ENCODE data around the gene EXOC6. TPM values are rescaled to one million over a fixed set of nuclear protein-coding genes. Genes with fewer than 3 reads are reported as not detected.

EXOC6 gene
- total RNA-seq, 1 experiment from 2014 or later = 12.9 TPM

DNA sequence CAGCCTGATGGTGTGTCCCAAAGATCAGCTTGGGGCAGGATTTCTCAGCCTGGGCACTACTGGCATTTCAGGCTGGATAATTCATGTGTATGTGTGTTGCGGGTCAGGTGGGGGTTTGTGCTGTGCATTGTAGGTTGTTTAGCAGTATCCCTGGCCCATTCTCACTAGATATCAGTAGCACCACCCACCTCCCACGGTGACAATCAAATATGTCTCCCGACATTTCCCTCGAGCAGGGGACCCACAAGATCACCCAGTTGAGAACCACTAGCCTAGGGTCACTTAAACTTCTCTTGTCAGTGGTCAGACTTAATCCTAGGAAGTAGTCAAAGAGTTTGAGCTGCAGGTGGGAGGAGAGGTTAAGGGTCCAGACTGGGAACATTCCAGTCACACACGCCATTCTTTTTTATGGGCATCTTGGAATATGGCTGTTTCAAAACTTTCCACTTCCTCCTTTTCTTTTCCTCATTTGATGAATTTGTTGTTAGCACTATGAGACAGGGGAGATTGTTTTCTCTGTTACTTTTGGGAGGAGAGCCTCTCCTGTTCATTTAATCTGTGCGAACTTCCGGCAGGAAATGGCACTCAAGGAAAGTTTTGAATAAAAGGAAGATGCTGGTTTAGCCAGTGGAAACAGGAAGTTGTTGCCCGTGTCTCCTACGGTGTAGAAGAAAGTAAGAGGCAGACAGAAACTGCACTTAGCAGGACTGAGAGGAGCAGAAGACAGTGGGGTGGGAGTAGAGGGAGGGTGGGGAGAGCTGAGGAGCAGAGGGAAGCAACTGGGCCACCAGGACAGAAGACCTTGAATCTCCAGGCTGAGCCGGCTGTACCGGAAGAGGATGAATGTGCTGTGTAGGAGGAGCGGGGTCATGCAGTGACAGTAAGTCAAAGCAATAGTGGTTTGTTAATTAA, 17.6 kb upstream of the EXOC6 start:
- no peaks in the 10 kb centered on the region for H3K4me1 ChIP-seq (ENCODE audit: control insufficient read depth in 1 of 2, insufficient read depth in 2 of 2, low read length in 2 of 2)
- no peak overlapping the region for H3K9ac ChIP-seq (ENCODE audit: low read length)
- H3K9me3 ChIP-seq (ENCODE audit: control insufficient read depth in 1 of 2, insufficient read depth in 1 of 2, low read depth in 1 of 2, low read length in 2 of 2) = no peaks in the 10 kb centered on the region
- H3K4me2 ChIP-seq (ENCODE audit: low read length) = no peak overlapping the region
- no peak overlapping the region for H3K4me3 ChIP-seq (replicated peaks in 1 of 2; ENCODE audit: low read depth in 1 of 2, low read length in 2 of 2)
- H3K27ac ChIP-seq (ENCODE audit: low read depth, low read length) = no peak overlapping the region
- H3K9me2 ChIP-seq (ENCODE audit: insufficient read depth) = no peaks in the 10 kb centered on the region
- ChIA-PET POLR2A (no interaction called here), CTCF (no interaction called here), RAD21 (ENCODE audit: low non-redundant PET in 1 of 2, low total read pairs in 2 of 2, uncharacterized antibody in 2 of 2, unreplicated experiment in 2 of 2) (no interaction called here)
- intact Hi-C loops (cut with micrococcal nuclease) = no loop called here
- no peak for TF ChIP-seq EZH2 (IDR thresholded peaks at IDR 0.05)
- DNase-seq (ENCODE audit: low read depth, low spot score) (no peak), ATAC-seq (no peak)
- H3K27me3 ChIP-seq (ENCODE audit: insufficient read depth, low read length) = no peaks in the 10 kb centered on the region
- no TSS peak for BruUV-seq (replicated peaks)
- no peaks in the 10 kb centered on the region for H3K79me2 ChIP-seq (ENCODE audit: insufficient read depth, low read length)
- no peaks in the 10 kb centered on the region for H4K20me1 ChIP-seq (ENCODE audit: insufficient read depth)
- H2AFZ ChIP-seq (ENCODE audit: low read depth, low read length, poor library complexity, severe bottlenecking) = no peak overlapping the region
- H3K36me3 ChIP-seq (ENCODE audit: control insufficient read depth in 1 of 2, insufficient read depth in 2 of 2, low read length in 2 of 2) = no peaks in the 10 kb centered on the region

- H3K9ac ChIP-seq (ENCODE audit: low read length) = no peak overlapping the region
- no peaks in the 10 kb centered on the region for H3K36me3 ChIP-seq (ENCODE audit: control insufficient read depth in 1 of 2, insufficient read depth in 2 of 2, low read length in 2 of 2)
- RAD21 ChIA-PET (ENCODE audit: low non-redundant PET in 1 of 2, low total read pairs in 2 of 2, uncharacterized antibody in 2 of 2, unreplicated experiment in 2 of 2) = no interaction called here
- no peak overlapping the region for H3K4me2 ChIP-seq (ENCODE audit: low read length)
- POLR2A ChIA-PET = no interaction called here
- H3K4me1 ChIP-seq (ENCODE audit: control insufficient read depth in 1 of 2, insufficient read depth in 2 of 2, low read length in 2 of 2) = no peaks in the 10 kb centered on the region
- no peaks in the 10 kb centered on the region for H4K20me1 ChIP-seq (ENCODE audit: insufficient read depth)
- no peaks in the 10 kb centered on the region for H3K27me3 ChIP-seq (ENCODE audit: insufficient read depth, low read length)
- H2AFZ ChIP-seq (ENCODE audit: low read depth, low read length, poor library complexity, severe bottlenecking) = no peak overlapping the region
- no peak for ATAC-seq
- intact Hi-C loops (cut with micrococcal nuclease) = no loop called here
- H3K4me3 ChIP-seq (replicated peaks in 1 of 2; ENCODE audit: low read depth in 1 of 2, low read length in 2 of 2) = no peak overlapping the region
- H3K9me2 ChIP-seq (ENCODE audit: insufficient read depth) = no peaks in the 10 kb centered on the region
- no TSS peak for BruUV-seq (replicated peaks)
- H3K9me3 ChIP-seq (ENCODE audit: control insufficient read depth in 1 of 2, insufficient read depth in 1 of 2, low read depth in 1 of 2, low read length in 2 of 2) = no peaks in the 10 kb centered on the region
- no peak overlapping the region for H3K27ac ChIP-seq (ENCODE audit: low read depth, low read length)
- H3K79me2 ChIP-seq (ENCODE audit: insufficient read depth, low read length) = no peaks in the 10 kb centered on the region
- no peak for DNase-seq (ENCODE audit: low read depth, low spot score)
- CTCF ChIA-PET = interaction anchor here (2.9 kb wide), 1 partner anchor 11 kb away, joined by 17 read pairs; no protein-coding TSS in a partner anchor
- TF ChIP-seq EZH2 (IDR thresholded peaks at IDR 0.05) (no peak), TCF7L2 (IDR thresholded peaks at IDR 0.05; ENCODE audit: borderline replicate concordance, extremely low read depth, insufficient read depth, insufficient read length) (no peak), SRF (IDR thresholded peaks at IDR 0.05; ENCODE audit: low read depth) (no peak), YY1 (IDR thresholded peaks at IDR 0.05; ENCODE audit: extremely low read depth, insufficient replicate concordance, low read depth, low read length) (no peak), EZH2phosphoT487 (IDR thresholded peaks at IDR 0.05; ENCODE audit: borderline replicate concordance) (no peak), CBX3 (IDR thresholded peaks at IDR 0.05; ENCODE audit: low read depth) (no peak), CEBPB (IDR thresholded peaks at IDR 0.05; ENCODE audit: low read depth) (no peak)
- TF ChIP-seq, protein P1, sequence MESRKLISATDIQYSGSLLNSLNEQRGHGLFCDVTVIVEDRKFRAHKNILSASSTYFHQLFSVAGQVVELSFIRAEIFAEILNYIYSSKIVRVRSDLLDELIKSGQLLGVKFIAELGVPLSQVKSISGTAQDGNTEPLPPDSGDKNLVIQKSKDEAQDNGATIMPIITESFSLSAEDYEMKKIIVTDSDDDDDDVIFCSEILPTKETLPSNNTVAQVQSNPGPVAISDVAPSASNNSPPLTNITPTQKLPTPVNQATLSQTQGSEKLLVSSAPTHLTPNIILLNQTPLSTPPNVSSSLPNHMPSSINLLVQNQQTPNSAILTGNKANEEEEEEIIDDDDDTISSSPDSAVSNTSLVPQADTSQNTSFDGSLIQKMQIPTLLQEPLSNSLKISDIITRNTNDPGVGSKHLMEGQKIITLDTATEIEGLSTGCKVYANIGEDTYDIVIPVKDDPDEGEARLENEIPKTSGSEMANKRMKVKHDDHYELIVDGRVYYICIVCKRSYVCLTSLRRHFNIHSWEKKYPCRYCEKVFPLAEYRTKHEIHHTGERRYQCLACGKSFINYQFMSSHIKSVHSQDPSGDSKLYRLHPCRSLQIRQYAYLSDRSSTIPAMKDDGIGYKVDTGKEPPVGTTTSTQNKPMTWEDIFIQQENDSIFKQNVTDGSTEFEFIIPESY (IDR thresholded peaks at IDR 0.05; ENCODE audit: extremely low read depth, insufficient replicate concordance, low read length) = no peak
- TF ChIP-seq, protein P2, sequence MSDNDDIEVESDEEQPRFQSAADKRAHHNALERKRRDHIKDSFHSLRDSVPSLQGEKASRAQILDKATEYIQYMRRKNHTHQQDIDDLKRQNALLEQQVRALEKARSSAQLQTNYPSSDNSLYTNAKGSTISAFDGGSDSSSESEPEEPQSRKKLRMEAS (IDR thresholded peaks at IDR 0.05) = no peak
- TF ChIP-seq, protein P3, sequence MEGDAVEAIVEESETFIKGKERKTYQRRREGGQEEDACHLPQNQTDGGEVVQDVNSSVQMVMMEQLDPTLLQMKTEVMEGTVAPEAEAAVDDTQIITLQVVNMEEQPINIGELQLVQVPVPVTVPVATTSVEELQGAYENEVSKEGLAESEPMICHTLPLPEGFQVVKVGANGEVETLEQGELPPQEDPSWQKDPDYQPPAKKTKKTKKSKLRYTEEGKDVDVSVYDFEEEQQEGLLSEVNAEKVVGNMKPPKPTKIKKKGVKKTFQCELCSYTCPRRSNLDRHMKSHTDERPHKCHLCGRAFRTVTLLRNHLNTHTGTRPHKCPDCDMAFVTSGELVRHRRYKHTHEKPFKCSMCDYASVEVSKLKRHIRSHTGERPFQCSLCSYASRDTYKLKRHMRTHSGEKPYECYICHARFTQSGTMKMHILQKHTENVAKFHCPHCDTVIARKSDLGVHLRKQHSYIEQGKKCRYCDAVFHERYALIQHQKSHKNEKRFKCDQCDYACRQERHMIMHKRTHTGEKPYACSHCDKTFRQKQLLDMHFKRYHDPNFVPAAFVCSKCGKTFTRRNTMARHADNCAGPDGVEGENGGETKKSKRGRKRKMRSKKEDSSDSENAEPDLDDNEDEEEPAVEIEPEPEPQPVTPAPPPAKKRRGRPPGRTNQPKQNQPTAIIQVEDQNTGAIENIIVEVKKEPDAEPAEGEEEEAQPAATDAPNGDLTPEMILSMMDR (IDR thresholded peaks at IDR 0.05 in 2 of 3, conservative IDR thresholded peaks at IDR 0.05 in 1 of 3; ENCODE audit: borderline replicate concordance in 1 of 3, insufficient read depth in 1 of 3, low read depth in 2 of 3, low read length in 2 of 3) = no peak
These were observed 16.2 kb upstream of the EXOC6 start for GRCh38 chr10:92832121-92832520.
